Skeletal muscle cell (primary cell): Measurements from ENCODE around the gene FOXP1.

Source experiments
- DNase-seq: peaks from one replicate; pipeline ENCODE4 v3.0.0-alpha.2; 2010; ENCODE audit warnings: low read depth
- H3K4me3 ChIP-seq: 2 replicates; pipeline ENCODE4 v1.5.1; 2011; ENCODE audit warnings: low read depth, mild to moderate bottlenecking, control low read depth, low read length, moderate library complexity

The FOXP1 gene

GRCh38 chr3:71122641-71123040, 460.9 kb downstream of the FOXP1 start:
- DNase-seq: no peak
- H3K4me3 ChIP-seq: no peak overlapping the region

GRCh38 chr3:71121429-71122167, 461.9 kb downstream of the FOXP1 start:
- no peak for DNase-seq
- no peak overlapping the region for H3K4me3 ChIP-seq

DNA sequence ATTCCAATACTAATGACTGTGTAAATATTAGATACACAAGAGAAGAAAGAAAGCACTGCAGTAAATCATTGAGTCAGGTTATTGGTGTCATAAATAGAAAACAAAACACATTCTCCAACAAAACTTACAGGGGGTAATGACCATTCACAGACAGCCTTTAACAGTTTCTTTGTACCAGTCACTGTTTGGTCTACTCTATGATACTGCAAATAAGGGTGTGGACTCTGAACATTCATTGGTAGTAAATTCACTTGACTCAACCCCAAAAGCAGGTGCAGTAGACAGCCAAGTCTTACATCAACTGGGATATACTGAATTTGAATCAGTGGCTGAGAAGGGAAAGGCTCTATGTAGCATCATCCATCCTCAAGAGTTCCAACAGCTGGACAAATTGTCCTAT, 463.5 kb downstream of the FOXP1 start:
- H3K4me3 ChIP-seq: no peak overlapping the region

GRCh38 chr3:71119171-71119570, 464.4 kb downstream of the FOXP1 start:
- no peak for DNase-seq

More for the DNA sequence above, 463.5 kb downstream of the FOXP1 start:
- DNase-seq: no peak

DNA sequence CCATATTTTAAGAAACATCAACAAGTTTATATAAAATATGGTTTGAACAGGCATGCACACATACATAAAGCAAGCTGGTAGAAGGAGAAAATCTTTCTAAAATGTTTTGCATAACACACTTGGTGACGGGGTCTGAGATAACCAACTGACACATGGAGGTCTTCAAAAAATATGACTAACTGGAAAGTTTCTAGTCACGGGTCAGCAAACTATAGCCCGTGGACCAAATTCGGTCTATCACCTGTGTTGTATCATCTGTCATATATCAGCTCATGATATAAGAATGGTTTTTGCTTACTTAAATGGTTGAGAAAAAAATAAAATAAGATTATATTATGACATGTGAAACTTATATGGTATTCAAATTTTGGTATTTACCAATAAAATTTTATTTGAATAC, 465.1 kb downstream of the FOXP1 start:
- no peak for DNase-seq
- H3K4me3 ChIP-seq: no peak overlapping the region

More at GRCh38 chr3:71119171-71119570, 464.4 kb downstream of the FOXP1 start:
- H3K4me3 ChIP-seq: no peak overlapping the region

DNA sequence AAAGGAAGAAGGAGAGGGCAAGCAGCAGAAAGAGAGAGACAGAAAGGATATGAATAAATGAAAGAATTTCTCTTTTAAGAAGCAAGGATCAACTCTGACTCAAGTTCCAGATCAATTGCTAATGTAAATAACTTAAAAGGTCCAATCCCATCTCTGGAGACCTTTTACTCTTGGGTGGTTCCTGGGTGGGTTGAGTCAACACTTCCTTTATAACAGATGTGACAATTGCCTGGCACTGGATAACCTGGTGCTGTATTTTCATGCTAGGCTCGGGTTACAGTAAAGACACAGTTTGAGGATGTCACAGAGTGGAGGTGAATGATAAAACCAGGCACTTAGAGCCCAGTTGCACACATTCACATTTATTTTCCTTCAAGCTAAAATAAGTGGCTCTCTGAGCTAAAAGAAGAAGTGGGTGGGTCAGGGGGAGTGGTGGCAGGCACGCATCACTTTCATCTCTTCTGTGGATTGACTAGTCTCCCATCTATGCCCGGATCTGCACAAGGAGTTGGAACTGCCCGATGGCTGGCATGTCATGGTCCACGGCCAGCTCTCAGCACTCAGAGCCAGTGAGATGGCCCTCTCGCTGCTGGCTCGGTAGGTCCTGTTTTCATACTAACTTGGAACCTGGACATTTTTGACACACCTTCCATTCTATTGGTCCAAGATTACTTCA, 465.8 kb downstream of the FOXP1 start:
- no peak for DNase-seq
- no peak overlapping the region for H3K4me3 ChIP-seq

DNA sequence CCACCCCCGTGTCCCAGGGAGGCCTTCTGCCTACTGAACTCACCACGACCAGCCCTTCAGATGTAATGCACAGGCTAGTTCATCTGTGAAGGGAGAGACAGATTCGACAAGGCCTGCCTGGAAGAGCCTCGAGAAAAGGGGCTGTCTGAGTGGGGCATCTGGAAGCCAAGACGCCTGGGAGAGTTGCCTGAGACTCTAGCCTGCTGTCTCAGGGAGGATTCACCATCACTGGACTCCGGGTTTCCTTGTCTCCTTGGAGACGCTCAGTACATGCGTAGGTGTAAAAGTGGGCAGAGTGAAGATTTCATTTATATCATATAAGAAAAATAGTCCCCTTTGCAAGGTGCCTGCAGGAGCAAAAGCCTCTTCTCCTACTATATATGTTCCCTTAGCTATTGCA, 468.9 kb downstream of the FOXP1 start:
- no peak overlapping the region for H3K4me3 ChIP-seq
- no peak for DNase-seq

- DNase-seq: no peak
- no peak overlapping the region for H3K4me3 ChIP-seq
Measured at GRCh38 chr3:71112576-71112975, 471.0 kb downstream of the FOXP1 start.

- no peak overlapping the region for H3K4me3 ChIP-seq
- peak; percentile 94 for DNase-seq
Measured at GRCh38 chr3:71111784-71112440, 471.6 kb downstream of the FOXP1 start.

- DNase-seq: no peak
- no peak overlapping the region for H3K4me3 ChIP-seq
Measured at GRCh38 chr3:71110385-71111222, 472.9 kb downstream of the FOXP1 start.

GRCh38 chr3:71109977-71110285, 473.6 kb downstream of the FOXP1 start:
- no peak overlapping the region for H3K4me3 ChIP-seq
- no peak for DNase-seq

- peak; percentile 67 for DNase-seq
Measured at GRCh38 chr3:71109241-71109976, 474.1 kb downstream of the FOXP1 start.

GRCh38 chr3:71107926-71108325, 475.6 kb downstream of the FOXP1 start:
- no peak overlapping the region for H3K4me3 ChIP-seq
- DNase-seq: no peak

More at GRCh38 chr3:71109241-71109976, 474.1 kb downstream of the FOXP1 start:
- peak overlapping the region; percentile 23 for H3K4me3 ChIP-seq

DNA sequence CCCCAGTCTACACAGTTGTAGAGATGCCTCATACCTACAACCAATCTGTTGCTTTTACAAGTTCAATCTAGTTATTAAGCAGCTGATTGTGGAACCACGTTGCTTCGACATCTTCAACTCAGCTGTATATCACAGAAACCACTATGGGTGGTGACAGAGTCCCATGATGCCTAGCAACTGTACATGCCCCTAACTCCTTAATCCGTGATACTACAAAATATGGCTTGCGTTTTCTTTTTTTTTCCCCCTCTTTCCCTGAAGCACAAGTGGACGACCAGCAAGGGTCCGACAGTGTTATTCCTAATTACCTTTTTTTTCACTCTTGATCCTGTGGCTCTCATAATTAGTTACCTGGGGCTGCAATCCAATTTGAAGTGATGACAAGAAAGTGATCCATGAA, 478.6 kb downstream of the FOXP1 start:
- DNase-seq: no peak
- no peak overlapping the region for H3K4me3 ChIP-seq

DNA sequence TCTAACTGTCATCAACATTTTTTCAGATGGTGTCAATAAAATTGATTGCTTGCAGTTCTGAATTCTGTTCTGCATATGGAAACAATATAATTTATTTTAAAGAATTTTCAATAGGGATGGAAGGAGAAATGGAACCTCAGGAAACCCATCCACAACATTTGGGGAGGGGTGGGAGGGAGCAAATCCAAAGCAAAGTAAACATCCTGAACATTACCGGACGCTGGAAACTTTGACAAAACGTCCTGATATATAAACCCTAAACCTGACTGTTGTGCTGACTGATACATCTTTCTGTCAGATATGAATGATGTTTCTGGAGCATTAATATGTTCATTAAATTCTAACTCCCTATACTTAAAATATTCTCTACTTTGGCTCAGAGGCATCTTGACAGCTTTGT, 479.0 kb downstream of the FOXP1 start:
- H3K4me3 ChIP-seq: no peak overlapping the region
- DNase-seq: no peak

DNA sequence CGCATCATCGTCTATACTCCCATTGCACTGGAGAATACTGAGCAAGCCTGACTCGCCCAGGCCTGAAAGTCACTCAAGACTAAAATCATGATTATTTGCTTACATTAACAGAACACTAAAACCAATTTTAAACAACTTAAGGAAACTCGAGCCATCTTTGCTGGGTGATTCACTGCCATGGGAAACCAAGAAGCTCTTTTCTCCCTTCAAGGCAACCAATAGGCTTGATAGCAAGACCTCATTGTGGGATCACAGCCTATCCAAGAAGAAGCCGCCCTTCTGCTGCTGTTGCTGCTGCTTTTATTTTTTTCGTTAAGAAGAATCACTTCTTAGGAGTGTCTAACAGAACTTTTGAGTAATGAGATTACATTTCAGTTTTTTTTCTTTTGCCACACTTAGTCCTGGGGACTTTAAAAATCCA, 479.4 kb downstream of the FOXP1 start:
- H3K4me3 ChIP-seq: no peak overlapping the region
- DNase-seq: peak; percentile 80

DNA sequence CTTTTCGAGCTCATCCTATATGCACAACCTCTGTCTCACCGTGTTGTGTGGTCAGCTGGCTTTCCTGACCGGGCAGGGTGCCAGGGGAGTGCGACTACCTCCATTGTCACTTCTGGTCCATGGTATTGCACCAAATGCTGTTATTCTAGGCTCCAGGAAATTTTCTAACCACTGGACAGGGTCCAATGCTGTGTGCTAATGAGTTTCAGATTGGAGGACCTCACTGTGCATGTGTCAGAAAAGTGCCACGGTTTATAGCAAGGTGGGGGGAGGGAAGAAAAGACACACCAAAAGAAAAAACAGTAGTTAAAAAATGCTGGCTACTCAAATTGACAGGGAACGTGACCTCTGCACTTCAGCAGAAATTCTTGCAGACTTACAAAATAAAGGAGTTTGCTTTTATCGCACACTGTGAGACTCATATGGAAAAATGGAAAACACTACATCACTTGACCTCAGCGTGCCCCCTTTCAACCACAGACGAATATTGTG, 480.1 kb downstream of the FOXP1 start:
- DNase-seq: no peak
- H3K4me3 ChIP-seq: no peak overlapping the region

- H3K4me3 ChIP-seq: no peak overlapping the region
- DNase-seq: peak; percentile 88
Measured at GRCh38 chr3:71102111-71102983, 481.2 kb downstream of the FOXP1 start.
